K562 (cell line): ENCODE measurements around the gene CARMIL3. TPM values are rescaled to one million over a fixed set of nuclear protein-coding genes. Genes with fewer than 3 reads are reported as not detected.

Experiments used
- BHLHE40 ChIP-seq: IDR thresholded peaks from 2 replicates; pipeline ENCODE4 v1.6.1; 2011; ENCODE audit warnings: low read length, improper control_type of control experiment
- CAMTA2 ChIP-seq: fragments of 250-450 bp; sonication (Bioruptor Pico); conservative IDR thresholded peaks from 2 replicates; pipeline ENCODE4 v1.5.1; 2022
- CREB1 ChIP-seq, 2 experiments: sonication (generic) in 1 of 2; formaldehyde crosslinking in 1 of 2; IDR thresholded peaks; 2 replicates each; pipeline versions ENCODE4 v1.6.1 to v1.8.0; 2012 to 2022; ENCODE audit warnings: inconsistent platforms in 1 of 2, mild to moderate bottlenecking in 1 of 2, missing genetic modification reagents in 1 of 2, moderate library complexity in 1 of 2
- GTF2F1 ChIP-seq: IDR thresholded peaks from 2 replicates; pipeline ENCODE4 v1.6.1; 2011; ENCODE audit warnings: low read depth, low read length, improper control_type of control experiment
- HINFP ChIP-seq: fragments of 450-650 bp; conservative IDR thresholded peaks from 2 replicates; pipeline ENCODE4 v1.6.1; 2016; ENCODE audit warnings: missing genetic modification characterization, low read depth, mild to moderate bottlenecking, control low read depth, missing compliant biosample characterization
- KHSRP ChIP-seq: fragments of 450-650 bp; IDR thresholded peaks from 2 replicates; pipeline ENCODE4 v1.6.1; 2017
- MCM2 ChIP-seq: fragments of 450-650 bp; IDR thresholded peaks from 2 replicates; pipeline ENCODE4 v1.6.1; 2017; ENCODE audit warnings: low read depth, mild to moderate bottlenecking
- MEF2D ChIP-seq: conservative IDR thresholded peaks from 2 replicates; pipeline ENCODE4 v1.6.1; 2016; ENCODE audit warnings: low read depth, missing genetic modification characterization, missing compliant biosample characterization
- MTA3 ChIP-seq: fragments of 450-650 bp; formaldehyde crosslinking; IDR thresholded peaks from 2 replicates; pipeline ENCODE4 v1.6.1; 2017; ENCODE audit warnings: mild to moderate bottlenecking, borderline replicate concordance
- PML ChIP-seq: IDR thresholded peaks from 2 replicates; pipeline ENCODE4 v1.6.1; 2012; ENCODE audit warnings: low read length, inconsistent platforms
- TARDBP ChIP-seq: fragments of 450-650 bp; IDR thresholded peaks from 2 replicates; pipeline ENCODE4 v1.6.1; 2016
- TEAD1 ChIP-seq, 2 experiments: fragments of 450-650 bp in 1 of 2; sonication (generic) in 1 of 2; formaldehyde crosslinking; IDR thresholded peaks; 2 replicates each; pipeline versions ENCODE4 v1.4.0 to v1.8.0; 2020 to 2022; ENCODE audit warnings: mild to moderate bottlenecking in 2 of 2, missing genetic modification reagents in 1 of 2
- TEAD4 ChIP-seq, 2 experiments: sonication (generic) in 1 of 2; formaldehyde crosslinking in 1 of 2; IDR thresholded peaks; 2 replicates each; pipeline versions ENCODE4 v1.6.1 to v1.8.0; 2012 to 2022; ENCODE audit warnings: borderline replicate concordance in 1 of 2, inconsistent platforms in 1 of 2, low read length in 1 of 2, mild to moderate bottlenecking in 1 of 2, missing genetic modification reagents in 1 of 2
- TFAP4 ChIP-seq: sonication (generic); formaldehyde crosslinking; IDR thresholded peaks from 2 replicates; pipeline ENCODE4 v1.8.0; 2022; ENCODE audit warnings: missing genetic modification reagents, mild to moderate bottlenecking, moderate library complexity, borderline replicate concordance
- THAP7 ChIP-seq: fragments of 250-450 bp; sonication (Bioruptor Pico); IDR thresholded peaks from 2 replicates; pipeline ENCODE4 v1.5.0; 2021
- THRA ChIP-seq: fragments of 450-650 bp; IDR thresholded peaks from 2 replicates; pipeline ENCODE4 v1.6.1; 2017; ENCODE audit warnings: mild to moderate bottlenecking, moderate library complexity
- XRCC4 ChIP-seq: IDR thresholded peaks from one replicate; pipeline ENCODE4 v1.6.1; 2011; ENCODE audit not compliant: insufficient read depth, insufficient read length; ENCODE audit errors: extremely low read depth
- ZC3H11A ChIP-seq: IDR thresholded peaks from 2 replicates; pipeline ENCODE4 v1.6.1; 2012; ENCODE audit warnings: low read depth, low read length, improper control_type of control experiment
- ZNF232 ChIP-seq: sonication (generic); formaldehyde crosslinking; IDR thresholded peaks from 2 replicates; pipeline ENCODE4 v1.8.0; 2022; ENCODE audit warnings: mild to moderate bottlenecking, missing genetic modification reagents
- ZNF280B ChIP-seq: fragments of 250-450 bp; sonication (Bioruptor Pico); IDR thresholded peaks from 2 replicates; pipeline ENCODE4 v1.5.1; 2021; ENCODE audit warnings: mild to moderate bottlenecking
- ZNF324 ChIP-seq: fragments of 250-450 bp; sonication (Bioruptor Pico); IDR thresholded peaks from 2 replicates; pipeline ENCODE4 v1.4.0; 2020; ENCODE audit warnings: mild to moderate bottlenecking
- ZNF551 ChIP-seq: fragments of 250-450 bp; sonication (Bioruptor Pico); IDR thresholded peaks from 2 replicates; pipeline ENCODE4 v1.5.0; 2021; ENCODE audit warnings: mild to moderate bottlenecking, moderate library complexity
- ZNF764 ChIP-seq: fragments of 250-450 bp; sonication (Bioruptor Pico); IDR thresholded peaks from 2 replicates; pipeline ENCODE4 v1.4.0; 2020; ENCODE audit warnings: low read depth, mild to moderate bottlenecking, moderate library complexity
- polyA plus RNA-seq, 8 experiments: library from polyadenylated mRNA; depleted of rRNA in 4 of 8; stranded (reverse) in 5 of 8; unstranded in 3 of 8; fragments of >200 nt; fragmentation: Nextera tagmentation in 2 of 8; fragmentation: Illumina TruSeq in 1 of 8; extraction: Ambion mirVana in 2 of 8; extraction: Trizol in 1 of 8; gene quantifications; 2 replicates each; pipeline versions ENCODE4 v1.2.1 to v1.2.3, GENCODE V29; 2011 to 2014; ENCODE audit warnings: inconsistent platforms in 1 of 8, missing spikeins in 1 of 8
- total RNA-seq, 7 experiments: library from RNA; depleted of rRNA in 6 of 7; stranded (reverse); fragments of >200 nt in 6 of 7; fragmentation: Illumina TruSeq in 2 of 7; extraction: Trizol in 2 of 7; gene quantifications; 2 replicates each; pipeline versions ENCODE4 v1.2.1 to v1.2.3, GENCODE V29; 2011 to 2021; ENCODE audit warnings: low replicate concordance in 1 of 7

The CARMIL3 gene
- total and polyA plus RNA-seq, 9 of the 15 experiments (the other 6 are each of a cell fraction or from before 2014, with no cell fraction given): 0.01 to 0.11 (median 0.05) TPM; not detected in 5

GRCh38 chr14:24080888-24081738 is 29.3 kb downstream of the CARMIL3 start (continued):
- no peak for TF ChIP-seq GTF2F1
- TF ChIP-seq TARDBP: no peak
- TF ChIP-seq ZC3H11A: no peak
- TF ChIP-seq TEAD1 (CRISPR knock-in tag; IDR thresholded peaks at IDR 0.05): no peak
- TF ChIP-seq TFAP4 (CRISPR knock-in tag): peak; percentile 43; the same call in 1 of the 2 replicates
- no peak for TF ChIP-seq CREB1 (IDR thresholded peaks at IDR 0.05)
- 0 out of 2 replicates have a peak, but pooled peaks have one; percentile 15 for TF ChIP-seq CREB1 (CRISPR knock-in tag; IDR thresholded peaks at IDR 0.05)
- TF ChIP-seq ZNF551 (CRISPR knock-in tag): no peak
- peak; percentile 65; the same call in 1 of the 2 replicates for TF ChIP-seq MTA3
- no peak for TF ChIP-seq ZNF232 (CRISPR knock-in tag)
- TF ChIP-seq PML: no peak
- no peak for TF ChIP-seq THRA
- TF ChIP-seq CAMTA2 (CRISPR knock-in tag): no peak
- no peak for TF ChIP-seq THAP7 (CRISPR knock-in tag)
- no peak for TF ChIP-seq TEAD4 (IDR thresholded peaks at IDR 0.05; ENCODE audit: low read length)
- no peak for TF ChIP-seq TEAD4 (CRISPR knock-in tag; IDR thresholded peaks at IDR 0.05; ENCODE audit: borderline replicate concordance)
- TF ChIP-seq ZNF764: no peak
- TF ChIP-seq BHLHE40: peak; percentile 51; the same call in 1 of the 2 replicates
- TF ChIP-seq ZNF324 (CRISPR knock-in tag): no peak
- TF ChIP-seq MCM2: no peak
- no peak for TF ChIP-seq HINFP (tag)
- TF ChIP-seq MEF2D: no peak
- no peak for TF ChIP-seq ZNF280B (CRISPR knock-in tag)
- TF ChIP-seq XRCC4: no peak
- no peak for TF ChIP-seq KHSRP
